AG09309 (cell line): ENCODE measurements around the gene RCC1.

Source experiments
- DNase-seq: peaks from one replicate; pipeline ENCODE4 v3.0.0-alpha.2; 2010; ENCODE audit warnings: low read depth
- H3K4me3 ChIP-seq: 2 replicates; pipeline ENCODE4 v1.5.1; 2011; ENCODE audit warnings: mild to moderate bottlenecking, low read depth, low read length, moderate library complexity; ENCODE audit not compliant: control insufficient read depth
- CTCF ChIP-seq: IDR thresholded peaks from 2 replicates; pipeline ENCODE4 v1.5.1; 2011; ENCODE audit warnings: mild to moderate bottlenecking, low read depth, low read length, inconsistent platforms; ENCODE audit not compliant: insufficient read depth, control insufficient read depth; ENCODE audit errors: missing control alignments

Gene RCC1

GRCh38 chr1:28577052-28577678 is 71.3 kb downstream of the RCC1 start:
- H3K4me3 ChIP-seq = no peak overlapping the region
- DNase-seq = no peak
- no peak for TF ChIP-seq CTCF

- TF ChIP-seq CTCF = no peak
- DNase-seq = no peak
- no peak overlapping the region for H3K4me3 ChIP-seq
These were observed 72.1 kb downstream of the RCC1 start for GRCh38 chr1:28577738-28578536.

GRCh38 chr1:28578696-28579218 is 72.9 kb downstream of the RCC1 start:
- H3K4me3 ChIP-seq = no peak overlapping the region
- no peak for DNase-seq
- TF ChIP-seq CTCF = no peak

GRCh38 chr1:28579401-28579800 is 73.6 kb downstream of the RCC1 start:
- H3K4me3 ChIP-seq = no peak overlapping the region
- no peak for DNase-seq
- TF ChIP-seq CTCF = no peak

- TF ChIP-seq CTCF = peak; percentile 17
- peak overlapping the region; percentile 85 for H3K4me3 ChIP-seq
- no peak for DNase-seq
These were observed 75.1 kb downstream of the RCC1 start for GRCh38 chr1:28580722-28581530.

- peak overlapping the region; percentile 85 for H3K4me3 ChIP-seq
- peak; percentile 80 for DNase-seq
- TF ChIP-seq CTCF = no peak
These were observed 75.8 kb downstream of the RCC1 start for GRCh38 chr1:28581531-28582247.
